HG03457 (cell line): ENCODE results near the gene MACROD2.
"Not testable (repeated sequence)": the region's sequence is repeated elsewhere in the genome, so short reads cannot be mapped to it uniquely, and the experiment has no call there.

Experiments
- ATAC-seq: cut with Tn5 transposase; IDR thresholded peaks from one replicate; pipeline ENCODE4 v1.9.1; 2021; ENCODE audit warnings: moderate number of reproducible peaks; ENCODE audit not compliant: unreplicated experiment

The MACROD2 gene

DNA sequence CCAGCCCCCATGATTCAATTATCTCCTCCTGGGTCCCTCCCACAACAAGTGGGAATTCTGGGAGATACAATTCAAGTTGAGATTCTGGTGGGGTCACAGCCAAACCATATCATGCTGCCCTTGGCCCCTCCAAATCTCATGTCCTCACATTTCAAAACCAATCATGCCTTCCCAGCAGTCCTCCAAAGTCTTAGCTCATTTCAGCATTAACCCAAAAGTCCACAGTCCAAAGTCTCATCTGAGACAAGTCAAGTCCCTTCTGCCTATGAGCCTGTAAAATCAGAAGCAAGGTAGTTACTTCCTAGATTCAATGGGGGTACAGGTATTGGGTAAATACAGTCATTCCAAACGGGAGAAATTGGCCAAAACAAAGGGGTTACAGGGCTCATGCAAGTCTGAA is 1021.6 kb downstream of the MACROD2 start:
- ATAC-seq, result not testable (repeated sequence)

DNA sequence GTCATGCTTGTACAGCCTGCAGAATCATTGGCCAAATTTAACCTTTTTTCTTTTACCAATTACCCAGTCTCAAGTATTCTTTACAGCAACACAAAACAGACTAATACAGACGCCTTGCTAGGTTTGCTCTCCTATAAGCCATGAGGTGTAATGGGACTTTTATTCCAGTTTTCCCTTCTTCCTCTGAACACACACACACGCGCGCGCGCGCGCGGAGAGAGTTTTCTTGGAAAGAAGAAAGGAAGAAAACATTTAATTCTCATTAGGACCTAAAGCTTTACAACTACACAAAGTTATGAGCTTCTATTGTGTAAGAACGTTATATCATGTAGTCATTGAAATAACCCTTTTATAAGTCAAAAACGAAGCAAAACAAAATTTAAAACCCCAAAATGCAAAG is 1023.6 kb downstream of the MACROD2 start:
- ATAC-seq, result no peak

DNA sequence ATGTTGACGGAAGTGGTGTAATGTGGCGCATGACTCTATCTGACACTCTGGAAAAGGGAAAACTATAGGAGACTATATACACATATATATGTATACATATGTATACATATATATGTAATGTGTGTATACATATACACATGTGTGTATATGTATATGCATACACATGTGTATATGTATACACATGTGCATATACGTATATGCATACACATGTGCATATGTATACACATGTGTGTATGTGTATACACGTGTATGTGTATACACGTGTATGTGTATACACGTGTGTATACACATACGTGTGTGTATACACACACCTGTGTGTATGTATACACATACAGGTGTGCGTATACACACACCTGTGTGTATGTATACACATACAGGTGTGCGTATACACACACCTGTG is 1025.5 kb downstream of the MACROD2 start:
- no peak for ATAC-seq

DNA sequence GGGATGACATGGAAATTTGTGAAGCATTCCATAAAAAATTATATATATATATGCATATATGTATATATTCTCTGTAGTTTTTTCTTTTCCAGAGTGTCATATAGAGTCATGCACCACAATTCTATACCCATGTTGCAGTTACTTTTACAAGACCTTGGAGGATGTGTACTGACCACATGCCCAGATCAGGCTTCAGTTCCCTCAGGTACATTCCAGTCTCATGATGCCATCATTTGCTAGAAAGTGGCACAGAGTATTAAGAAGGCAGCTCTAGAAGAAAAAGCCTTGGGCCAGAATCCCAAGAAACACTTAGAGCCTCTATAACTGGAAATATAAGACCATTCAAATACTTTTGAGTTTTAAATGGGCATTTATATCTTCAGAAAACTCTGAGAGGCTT is 1027.6 kb downstream of the MACROD2 start:
- ATAC-seq, result no peak

DNA sequence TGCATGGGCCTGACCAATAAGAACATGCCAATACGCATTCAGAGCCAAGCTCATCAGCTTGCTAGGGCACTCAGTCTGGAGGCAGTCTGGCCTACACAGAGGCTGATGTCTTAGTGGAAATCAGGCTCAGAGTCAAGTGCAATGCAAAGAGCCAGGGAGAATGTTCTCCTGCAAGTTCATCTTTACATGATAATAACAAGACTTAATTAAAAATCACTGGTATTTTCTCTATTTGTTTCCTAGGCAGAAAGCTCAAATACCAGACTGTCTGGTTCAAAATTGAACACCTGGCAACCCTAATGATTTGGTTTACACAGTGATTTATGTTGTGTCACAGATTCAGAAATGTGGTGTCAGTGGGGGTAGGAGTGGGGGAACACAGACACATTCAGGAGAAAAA is 1031.4 kb downstream of the MACROD2 start:
- ATAC-seq, result no peak

DNA sequence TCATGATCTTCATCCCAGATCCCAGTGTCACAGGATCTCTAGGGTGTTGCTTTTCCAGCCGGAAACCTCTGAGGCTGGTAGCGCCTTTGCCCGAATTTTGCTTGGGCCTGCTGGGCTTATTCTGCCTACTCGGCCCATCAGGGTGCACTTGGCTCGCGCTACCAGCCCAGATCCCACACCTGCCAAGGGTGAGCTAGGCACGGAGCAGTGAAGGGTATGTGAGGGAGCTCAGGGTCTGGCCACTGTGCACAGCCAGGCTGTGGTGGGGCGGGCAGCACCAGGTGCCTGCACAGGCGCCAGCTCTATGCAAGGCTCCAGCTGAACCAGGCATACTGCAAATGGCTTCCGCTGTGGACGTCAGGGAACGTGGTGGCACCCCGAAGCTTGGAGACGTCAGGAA is 1035.5 kb downstream of the MACROD2 start:
- no peak for ATAC-seq

DNA sequence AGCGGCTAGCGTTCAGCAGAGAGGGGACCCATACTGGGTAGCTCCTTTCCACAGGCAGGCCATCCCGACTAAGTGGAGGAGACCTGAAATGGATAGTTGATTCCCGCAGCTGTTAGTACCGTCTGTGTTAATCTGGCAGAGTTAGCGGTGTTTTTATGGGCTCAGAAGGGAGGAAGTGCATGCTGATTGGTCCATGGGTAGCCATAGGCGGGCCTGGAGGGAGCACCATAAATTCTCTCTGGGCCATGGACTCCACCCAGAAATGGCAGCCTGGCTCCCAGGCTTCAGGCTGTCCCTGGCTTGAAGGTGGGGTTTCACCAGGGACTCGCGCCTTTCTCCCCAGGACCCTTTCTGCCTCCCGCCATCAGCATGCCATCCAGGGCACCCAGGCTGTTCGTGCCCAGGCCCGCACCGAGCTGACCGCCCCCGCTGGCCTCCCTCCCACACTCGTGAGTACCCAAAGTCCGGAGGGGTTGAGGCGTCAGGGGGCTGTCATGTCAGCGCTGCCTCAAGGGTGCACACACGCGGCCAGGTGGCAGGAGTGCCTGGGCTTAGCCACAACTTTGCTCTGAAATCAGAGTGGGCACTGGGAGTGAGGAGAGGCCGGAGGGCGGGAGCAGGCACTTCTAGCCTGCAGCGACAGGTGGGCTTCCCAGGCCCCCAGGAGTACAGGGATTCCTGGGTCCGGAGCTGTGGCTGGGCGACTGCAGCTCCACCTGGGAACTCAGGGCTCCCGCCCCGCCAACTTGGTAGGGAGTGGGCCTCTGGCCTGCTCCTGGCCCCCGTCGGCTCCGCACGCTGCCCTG is 1036.4 kb downstream of the MACROD2 start:
- ATAC-seq, result no peak

DNA sequence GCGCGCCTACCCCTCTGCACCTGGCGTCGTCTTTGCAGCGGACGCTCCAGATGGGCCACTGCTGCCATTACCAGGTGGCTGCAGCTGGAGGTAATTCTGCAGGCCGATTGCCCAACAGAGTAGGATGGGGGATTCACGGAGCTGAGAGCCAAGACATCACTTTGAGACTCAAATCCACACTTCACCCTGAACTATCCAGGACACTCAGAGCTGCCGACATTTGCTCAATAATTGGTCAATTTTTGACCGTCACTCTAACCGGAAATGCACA is 1037.0 kb downstream of the MACROD2 start:
- no peak for ATAC-seq

DNA sequence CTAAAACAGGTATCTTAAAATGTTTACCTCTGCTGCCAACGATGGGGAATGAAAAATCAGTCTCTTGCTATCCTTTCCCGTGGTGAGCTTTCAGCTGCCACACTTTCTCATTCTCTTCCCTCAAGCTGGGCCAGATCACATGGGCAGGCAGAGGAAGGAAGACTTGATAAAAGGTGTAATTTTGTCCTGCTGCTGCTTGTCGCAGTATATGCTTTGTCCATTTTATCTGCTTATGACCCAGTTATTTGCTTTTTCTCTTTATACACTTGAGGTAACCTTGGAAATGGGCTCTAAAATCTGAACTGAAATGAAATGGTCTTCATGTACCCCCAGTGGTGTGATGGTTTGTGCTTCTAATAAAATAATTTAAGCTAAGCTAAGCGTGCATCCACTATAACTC is 1038.0 kb downstream of the MACROD2 start:
- ATAC-seq, result no peak

DNA sequence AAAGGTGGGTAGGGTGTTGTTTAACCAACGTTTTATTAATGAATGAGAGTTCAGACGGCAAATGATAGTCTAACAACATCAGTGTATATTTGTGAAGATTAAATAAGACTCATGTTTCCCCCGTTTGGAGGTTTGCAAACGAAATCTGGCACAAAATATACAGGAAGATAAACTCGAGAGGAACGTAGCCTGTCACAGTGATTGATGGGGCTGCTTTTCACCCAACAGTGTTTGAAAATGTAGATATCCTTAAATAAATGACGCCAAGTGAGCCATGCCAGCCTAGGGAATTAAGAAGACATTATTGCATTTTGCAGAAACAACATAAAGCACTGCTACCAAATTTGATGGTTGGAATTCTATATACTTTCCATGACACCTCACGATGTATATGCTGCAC is 1038.6 kb downstream of the MACROD2 start:
- no peak for ATAC-seq

DNA sequence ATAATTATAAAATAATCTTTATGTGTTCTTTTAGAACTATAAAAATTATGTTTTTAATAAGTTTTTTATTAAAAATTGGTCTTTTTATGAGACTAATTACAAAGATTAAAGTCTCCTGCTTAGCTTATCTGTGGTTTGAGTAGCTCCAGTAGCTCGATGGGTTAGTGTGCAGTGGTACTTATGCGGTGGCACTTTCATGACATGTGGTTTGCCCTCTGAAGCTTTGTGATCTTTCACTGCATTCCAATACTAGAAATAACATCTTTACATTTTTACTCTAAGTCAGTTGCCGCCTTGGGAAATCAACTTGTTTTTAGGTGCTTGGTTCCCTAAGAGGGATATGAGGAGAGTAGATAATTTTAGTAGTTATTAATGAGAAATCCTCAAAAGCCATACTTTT is 1041.6 kb downstream of the MACROD2 start:
- ATAC-seq, result no peak

DNA sequence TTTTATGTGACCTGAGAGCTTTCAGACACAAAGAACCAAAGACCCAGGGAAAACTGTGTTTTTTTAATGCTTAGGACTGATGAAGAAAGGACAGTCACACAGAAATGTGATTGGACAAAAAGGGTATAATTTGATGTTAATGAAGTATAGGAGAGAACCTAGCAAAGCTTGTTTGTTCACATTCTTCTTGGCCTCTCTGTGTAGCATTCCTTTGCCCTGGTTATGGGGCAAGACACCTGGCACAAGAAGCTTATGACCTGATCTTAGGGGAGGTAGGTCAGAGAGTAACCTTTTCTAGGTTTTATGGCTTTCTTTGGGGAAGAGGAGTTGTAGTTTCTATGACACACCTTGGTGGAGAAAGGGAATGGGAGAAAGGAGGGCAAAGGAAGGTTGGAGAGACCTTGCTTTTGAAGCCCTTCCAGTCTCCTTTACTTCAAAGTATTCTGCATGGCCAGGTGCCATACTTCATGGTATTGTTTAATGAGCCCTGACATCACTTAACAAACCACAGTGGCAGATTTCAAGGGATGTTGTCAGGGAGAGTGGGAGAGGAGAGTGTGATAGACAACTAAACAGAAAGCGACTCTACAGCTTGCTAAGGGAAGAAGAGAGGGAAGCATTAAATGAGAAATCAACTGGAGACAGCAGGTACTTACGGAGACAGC is 1043.9 kb downstream of the MACROD2 start:
- ATAC-seq, result no peak

DNA sequence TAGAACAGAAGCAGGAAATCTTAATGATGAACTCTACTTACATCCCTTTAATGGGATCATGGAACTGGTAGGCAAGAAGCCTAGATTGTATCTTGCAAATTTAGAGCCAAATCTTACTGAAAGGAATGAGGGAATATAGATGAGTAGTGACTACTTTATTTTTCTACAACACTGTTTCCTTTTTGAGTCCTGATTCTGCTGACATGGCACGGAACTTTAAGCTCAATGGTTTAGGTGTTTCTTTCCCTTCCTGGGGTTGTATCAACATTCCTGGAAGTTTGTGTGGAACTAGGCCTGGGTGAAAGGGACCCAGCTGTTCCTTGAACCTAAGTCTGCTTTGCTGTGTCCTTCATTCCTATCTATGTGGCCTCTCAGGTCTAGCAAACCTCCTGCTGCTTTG is 1047.4 kb downstream of the MACROD2 start:
- ATAC-seq, result no peak

DNA sequence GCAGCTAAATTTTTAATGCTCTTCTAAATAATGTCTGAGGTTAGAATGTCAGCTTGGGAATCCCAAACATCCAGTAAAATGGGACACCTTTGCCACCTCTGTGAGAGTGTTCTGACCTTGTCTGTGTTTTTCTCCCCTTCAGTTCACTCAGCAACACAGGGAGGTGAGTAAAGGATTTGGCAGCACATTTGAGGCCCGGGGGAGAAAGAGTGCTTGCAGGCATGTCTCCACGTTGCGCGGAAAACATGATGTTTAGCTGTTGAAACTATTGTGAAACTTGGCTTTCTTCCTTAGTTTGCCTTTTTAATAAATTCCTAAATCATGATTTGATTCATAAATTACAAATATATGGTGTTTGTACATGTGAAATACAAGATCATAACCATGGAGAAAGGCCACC is 1049.9 kb downstream of the MACROD2 start:
- ATAC-seq, result no peak

DNA sequence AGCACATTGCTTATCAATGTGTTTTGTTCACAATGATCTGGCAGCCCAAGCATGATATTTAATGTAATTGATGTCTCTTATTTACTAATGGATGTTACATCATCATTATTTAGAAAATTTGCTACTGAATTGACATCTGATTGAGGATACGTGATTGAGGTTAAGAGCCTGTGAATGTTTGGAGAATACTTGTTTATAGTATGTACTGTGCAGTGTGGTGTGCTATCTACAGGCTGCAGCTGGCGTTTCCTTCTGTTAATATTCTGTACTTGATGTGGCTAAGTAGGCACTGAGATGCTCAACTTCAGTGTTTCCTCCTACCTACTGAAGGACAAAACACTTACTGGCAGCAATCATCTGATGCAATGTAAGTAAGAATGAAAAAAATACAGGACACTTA is 1051.7 kb downstream of the MACROD2 start:
- no peak for ATAC-seq

DNA sequence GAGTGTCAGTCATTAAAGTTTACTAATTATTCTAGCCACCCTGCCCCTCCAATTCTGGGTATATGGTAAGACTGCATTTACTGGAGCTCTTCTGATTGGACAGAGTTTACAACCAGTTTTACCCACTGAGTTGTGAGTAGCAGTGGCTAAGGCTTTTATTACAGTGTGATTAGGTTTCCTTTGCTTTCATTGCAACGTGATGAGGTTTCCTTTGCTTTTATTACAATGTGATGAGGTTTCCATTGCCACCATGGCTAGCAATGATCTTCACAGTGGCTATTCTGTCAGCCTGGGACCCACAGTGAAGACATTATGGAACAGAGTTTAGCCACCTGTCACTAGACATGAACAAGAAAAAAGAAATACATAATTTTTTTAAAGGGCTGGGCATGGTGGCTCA is 1052.3 kb downstream of the MACROD2 start:
- ATAC-seq, result no peak

DNA sequence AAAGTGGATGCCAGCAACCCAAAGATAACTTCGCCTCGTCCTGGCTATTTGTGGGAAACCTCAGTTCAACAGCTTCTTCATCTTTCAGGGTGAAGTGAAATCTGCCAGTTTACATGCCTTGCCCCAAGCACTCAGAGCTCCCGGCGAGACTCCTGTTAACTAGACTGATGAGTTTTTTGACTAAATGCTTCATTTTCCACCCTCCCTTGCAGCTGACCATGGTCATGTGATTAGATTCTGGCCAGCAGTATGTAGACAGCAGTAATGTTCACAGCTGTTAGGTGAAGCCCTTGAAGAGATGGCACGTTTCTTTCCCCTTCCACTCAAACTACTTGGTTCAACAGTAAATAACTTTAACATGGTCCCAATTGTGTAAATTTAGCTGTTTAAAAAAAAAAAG is 1060.9 kb downstream of the MACROD2 start:
- no peak for ATAC-seq

DNA sequence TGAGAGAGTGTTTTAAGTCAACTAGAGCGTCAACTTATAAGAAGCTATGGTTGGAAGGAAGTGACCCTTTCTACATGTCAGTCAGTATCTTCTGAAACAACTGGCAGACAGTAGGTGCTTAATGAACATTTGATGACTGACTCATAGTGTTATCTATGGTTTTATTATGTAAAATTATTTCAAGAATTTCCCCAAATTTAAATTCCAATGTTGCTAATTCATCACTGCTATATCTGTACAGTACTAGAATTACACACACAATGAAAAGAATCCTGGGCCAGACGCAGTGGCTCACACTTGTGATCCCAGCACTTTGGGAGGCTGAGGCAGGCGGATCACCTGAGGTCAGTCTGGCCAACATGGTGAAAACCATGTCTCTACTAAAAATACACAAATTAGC is 1063.5 kb downstream of the MACROD2 start:
- ATAC-seq, result no peak

DNA sequence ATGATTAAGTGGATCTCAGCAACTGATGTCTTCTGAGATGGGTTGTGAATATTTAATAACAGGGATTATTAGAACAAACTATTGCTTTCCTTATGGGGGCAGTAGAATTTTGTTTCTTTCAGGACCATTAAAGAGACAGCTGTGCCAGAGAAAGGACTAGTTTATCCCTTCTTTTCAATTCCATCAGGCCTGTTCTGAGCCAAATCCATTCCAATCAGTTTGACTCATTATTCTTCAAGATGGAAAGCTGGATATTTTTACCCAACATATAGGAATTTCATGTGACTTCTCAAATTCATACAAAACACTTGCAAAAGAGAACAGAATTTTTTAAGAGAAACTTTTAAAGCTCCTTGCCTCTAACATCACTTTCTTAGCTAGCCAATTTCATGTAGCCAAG is 1064.1 kb downstream of the MACROD2 start:
- no peak for ATAC-seq

DNA sequence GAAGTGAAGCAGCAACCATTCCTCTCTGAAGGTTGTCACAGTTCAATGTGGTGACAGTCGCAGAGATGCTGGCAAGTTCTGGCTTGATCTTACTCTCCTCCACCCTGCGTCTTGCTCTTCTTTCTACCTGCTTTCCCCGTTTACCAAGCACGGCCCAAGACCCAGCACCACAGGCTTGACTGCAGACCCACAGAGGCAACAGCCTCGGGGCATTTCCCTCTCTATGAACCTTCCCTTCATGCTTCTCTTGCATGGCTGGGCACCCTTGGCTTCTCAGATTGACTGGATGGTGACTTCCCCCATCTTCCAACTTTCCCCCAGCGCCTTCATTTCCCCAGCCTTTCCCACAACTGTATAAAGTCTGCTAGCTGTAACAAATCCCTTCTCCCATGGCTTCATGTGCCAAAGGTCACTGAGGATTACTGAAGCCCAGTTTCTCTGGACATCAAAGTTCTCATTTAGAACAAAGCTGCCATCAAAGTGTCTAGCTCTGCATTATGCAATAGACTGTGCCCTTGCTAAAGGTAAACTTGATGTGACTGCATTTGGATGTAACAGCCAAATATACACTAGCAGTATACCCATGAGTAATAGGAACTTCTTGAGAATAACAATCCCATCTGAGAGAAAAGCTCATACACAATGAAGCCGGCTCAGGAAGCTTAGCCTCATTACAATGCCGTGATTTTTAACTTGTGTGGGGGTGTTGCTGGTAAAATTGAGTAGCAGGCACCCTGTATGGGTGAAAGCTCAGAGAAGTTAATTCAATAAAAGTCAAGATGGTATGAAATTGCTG is 1065.1 kb downstream of the MACROD2 start:
- ATAC-seq, result no peak

DNA sequence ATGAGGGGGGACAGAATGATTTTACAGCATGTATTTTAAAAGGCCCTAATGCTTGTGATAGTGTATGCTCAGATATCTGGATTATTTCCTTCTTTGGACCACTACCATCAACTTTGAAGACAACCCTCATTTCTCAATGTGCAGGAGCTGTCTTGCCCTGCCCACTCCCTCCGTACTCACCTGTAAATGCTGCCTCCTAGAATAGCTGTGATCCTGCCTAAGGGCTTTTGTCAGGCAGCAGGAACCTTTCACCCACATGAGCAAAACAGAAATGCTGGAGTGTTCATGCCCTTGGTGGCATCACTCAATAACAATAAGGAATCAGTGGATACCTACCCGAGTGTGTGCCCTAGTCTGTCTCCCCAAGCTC is 1065.7 kb downstream of the MACROD2 start:
- no peak for ATAC-seq

DNA sequence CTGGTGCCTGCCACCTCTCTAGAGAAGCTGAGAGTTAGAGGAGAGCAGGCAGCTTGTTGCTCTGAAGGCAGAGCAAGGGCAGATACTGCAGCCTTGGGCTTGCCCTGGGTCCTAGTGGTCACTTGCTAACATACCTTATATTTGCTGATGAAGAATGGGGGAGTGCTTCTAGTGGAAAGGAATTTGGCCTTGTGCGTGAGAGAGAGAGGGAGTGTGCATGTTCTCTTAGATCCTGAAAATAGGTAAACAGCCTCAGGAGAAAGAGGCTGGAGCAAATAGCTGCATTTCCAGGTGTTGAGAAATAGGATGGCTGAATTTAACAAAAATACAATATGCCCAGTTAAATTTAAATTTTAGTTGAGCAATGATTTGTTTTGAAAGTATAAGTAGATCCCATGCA is 1066.6 kb downstream of the MACROD2 start:
- no peak for ATAC-seq
